GM18526 (cell line): ENCODE data around the gene TMA16.

Source experiments
- POLR2A ChIP-seq: IDR thresholded peaks from 3 replicates; pipeline ENCODE4 v1.6.1; 2011; ENCODE audit not compliant: insufficient read length; ENCODE audit errors: extremely low read depth

TMA16 gene

GRCh38 chr4:163493643-163494359 is 689 bp upstream of the TMA16 start:
- no peak for TF ChIP-seq POLR2A

DNA sequence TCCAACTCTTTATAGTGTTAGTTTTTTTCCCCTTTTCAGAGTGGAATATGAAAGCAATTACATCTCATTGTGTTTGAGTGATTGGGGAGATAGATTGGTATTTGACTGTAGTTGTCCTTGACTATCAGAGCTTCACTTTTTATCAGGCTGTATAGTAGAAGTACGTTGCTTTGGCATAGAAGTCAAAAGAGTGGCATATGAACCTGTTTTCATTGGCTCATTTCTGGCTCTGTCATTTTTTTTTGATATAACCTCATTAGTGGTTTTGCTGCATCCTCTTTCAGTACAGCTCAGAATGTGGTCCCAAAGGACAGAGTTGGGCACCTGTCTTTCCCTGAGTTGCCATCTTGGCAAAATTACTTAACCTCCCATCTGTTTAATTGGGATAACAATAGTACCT is 1.4 kb downstream of the TMA16 start:
- TF ChIP-seq POLR2A: no peak

GRCh38 chr4:163500586-163500985 is 6.1 kb downstream of the TMA16 start:
- TF ChIP-seq POLR2A: no peak

GRCh38 chr4:163505374-163505773 is 10.9 kb downstream of the TMA16 start:
- no peak for TF ChIP-seq POLR2A

DNA sequence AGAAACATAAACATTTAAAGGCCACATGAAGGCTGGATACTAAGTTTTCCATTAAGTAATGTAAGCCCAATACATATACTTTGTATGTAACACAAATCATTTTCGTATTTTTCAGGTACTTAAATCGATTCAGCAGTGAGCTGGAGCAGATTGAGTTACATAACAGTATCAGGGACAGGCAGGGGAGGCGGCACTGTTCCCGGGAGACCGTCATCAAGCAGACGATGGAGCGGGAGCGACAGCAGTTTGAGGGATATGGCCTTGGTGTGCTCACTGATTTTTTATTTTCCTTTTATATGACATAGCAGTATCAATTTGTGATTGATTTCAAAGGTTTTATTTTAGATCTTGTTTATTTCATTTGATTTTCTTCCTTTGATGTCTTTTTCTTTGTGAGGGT is 20.7 kb downstream of the TMA16 start:
- TF ChIP-seq POLR2A: no peak

DNA sequence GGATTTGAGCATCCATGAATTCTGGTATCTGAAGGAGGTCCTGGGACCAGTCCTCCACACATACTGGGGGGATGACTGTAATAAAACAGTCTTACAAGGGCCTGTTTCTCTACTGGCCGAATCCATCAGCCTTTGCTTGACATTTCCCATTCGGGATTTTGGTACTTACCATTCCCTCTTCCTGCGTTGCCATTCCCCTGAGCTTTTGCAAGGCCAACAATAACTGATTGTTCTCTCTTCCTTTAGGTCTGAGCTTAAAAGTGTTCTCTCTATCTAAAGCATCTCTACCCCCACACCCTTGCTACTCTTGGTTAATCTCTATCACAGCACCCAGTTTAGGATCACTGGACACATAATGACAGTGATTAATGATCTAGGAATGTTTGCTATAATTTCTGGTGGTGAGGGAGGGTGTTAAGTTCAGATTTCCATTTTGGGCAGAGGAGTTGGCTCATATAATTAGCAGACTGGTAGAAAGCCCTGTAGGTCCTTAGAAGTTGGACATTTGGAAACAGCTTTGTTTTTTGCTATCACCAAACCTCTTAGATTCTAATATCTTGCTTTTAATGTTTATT is 29.4 kb downstream of the TMA16 start:
- TF ChIP-seq POLR2A: no peak

GRCh38 chr4:163525982-163526381 is 31.5 kb downstream of the TMA16 start:
- no peak for TF ChIP-seq POLR2A

DNA sequence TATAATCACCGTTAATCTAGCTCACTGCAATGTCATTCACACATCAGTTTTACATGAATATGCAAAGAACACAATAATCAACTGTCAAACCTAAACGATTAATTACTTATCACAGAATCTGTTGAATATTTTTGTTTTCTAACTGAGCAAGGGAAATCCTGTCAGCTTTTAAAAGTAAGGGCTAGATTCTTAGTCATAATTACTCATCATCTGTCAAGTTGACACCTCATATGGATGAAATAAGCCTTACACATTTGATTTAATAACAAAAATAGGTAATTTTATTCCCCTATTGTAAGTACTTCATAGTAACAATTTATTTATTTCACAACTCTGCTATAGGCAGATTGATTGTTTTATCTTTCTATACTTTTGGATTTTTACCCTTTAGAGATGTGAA is 32.7 kb downstream of the TMA16 start:
- TF ChIP-seq POLR2A: no peak

DNA sequence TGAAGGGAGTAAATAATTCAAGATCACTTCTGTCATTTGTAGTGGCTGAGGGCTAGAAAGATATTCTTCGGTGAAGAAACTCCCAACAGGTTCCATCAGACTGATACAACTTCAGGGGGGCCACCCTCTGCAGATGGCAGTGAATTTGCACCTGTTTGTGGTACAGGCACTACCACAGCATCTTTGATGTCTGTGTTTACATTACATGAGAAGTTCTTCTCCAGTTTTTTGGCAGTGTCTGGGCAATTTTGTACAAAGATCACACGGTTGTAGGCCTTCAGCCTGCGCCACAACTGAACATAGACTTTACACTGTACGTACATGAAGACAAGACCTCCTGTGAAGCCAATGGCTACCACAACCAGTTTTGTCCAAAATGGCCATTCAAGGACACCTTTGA is 34.2 kb downstream of the TMA16 start:
- no peak for TF ChIP-seq POLR2A

- no peak for TF ChIP-seq POLR2A
Observed at GRCh38 chr4:163534056-163534455, 39.6 kb downstream of the TMA16 start.

DNA sequence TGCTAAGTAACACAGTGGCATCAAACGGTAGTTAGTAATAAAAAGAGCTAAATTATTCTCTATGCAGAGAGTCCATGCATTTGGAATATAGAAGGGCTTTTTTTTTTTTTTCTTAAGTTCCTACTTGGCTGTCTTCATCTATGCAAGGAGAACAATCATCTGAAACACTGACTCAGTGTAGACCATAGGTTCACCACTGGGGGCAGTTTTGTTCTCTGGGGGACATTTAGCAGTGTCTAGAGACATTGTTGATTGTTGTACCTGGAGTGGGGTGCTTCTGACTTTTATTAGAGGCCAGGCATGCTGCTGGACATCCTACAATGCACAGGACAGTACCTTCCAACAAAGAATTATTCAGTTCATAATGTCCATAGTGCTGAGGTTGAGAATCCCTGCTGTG is 41.2 kb downstream of the TMA16 start:
- no peak for TF ChIP-seq POLR2A

GRCh38 chr4:163536091-163536490 is 41.6 kb downstream of the TMA16 start:
- no peak for TF ChIP-seq POLR2A

GRCh38 chr4:163537114-163537513 is 42.6 kb downstream of the TMA16 start:
- TF ChIP-seq POLR2A: no peak

DNA sequence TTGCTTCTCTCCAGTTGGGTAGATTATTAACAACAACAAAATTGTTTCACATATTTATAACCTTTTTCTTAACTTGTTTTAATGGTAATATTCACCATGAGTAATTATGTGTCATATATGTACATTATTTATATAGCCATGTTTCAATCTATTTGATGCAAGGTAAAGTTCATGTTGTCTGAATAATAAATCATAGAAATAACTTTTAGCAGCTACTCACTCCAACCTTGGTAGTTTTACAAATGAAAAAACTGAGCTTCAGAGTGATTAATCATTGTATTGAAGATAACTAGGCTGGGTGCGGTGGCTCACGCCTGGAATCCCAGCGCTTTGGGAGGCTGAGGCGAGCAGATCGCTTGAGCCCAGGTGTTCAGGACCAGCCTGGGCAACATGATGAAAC is 46.0 kb downstream of the TMA16 start:
- TF ChIP-seq POLR2A: no peak

GRCh38 chr4:163540977-163541376 is 46.5 kb downstream of the TMA16 start:
- no peak for TF ChIP-seq POLR2A

- TF ChIP-seq POLR2A: no peak
Observed at GRCh38 chr4:163542275-163542674, 47.8 kb downstream of the TMA16 start.
